Mesothelial cell of epicardium (in vitro differentiated cells): Measurements from ENCODE around the gene CCSER1. TPM values are rescaled to one million over a fixed set of nuclear protein-coding genes. Genes with fewer than 3 reads are reported as not detected.

Source experiments
- DNase-seq, 2 experiments: peaks; one replicate each; pipeline ENCODE4 v3.0.0; 2021; ENCODE audit warnings: low spot score in 2 of 2; ENCODE audit not compliant: unreplicated experiment in 2 of 2
- H3K27ac Mint-ChIP-seq: 2 replicates; pipeline ENCODE4 v1.8.0; 2021; ENCODE audit warnings: mixed read lengths
- H3K27me3 Mint-ChIP-seq: 2 replicates; pipeline ENCODE4 v1.8.0; 2021; ENCODE audit warnings: low read depth, mixed read lengths
- H3K36me3 Mint-ChIP-seq: 2 replicates; pipeline ENCODE4 v1.8.0; 2021; ENCODE audit warnings: mixed read lengths
- H3K4me1 Mint-ChIP-seq: 2 replicates; pipeline ENCODE4 v1.8.0; 2021; ENCODE audit warnings: mixed read lengths
- H3K4me3 Mint-ChIP-seq: 2 replicates; pipeline ENCODE4 v1.8.0; 2021; ENCODE audit warnings: mild to moderate bottlenecking, moderate library complexity, mixed read lengths
- H3K9me3 Mint-ChIP-seq: 2 replicates; pipeline ENCODE4 v1.8.0; 2021; ENCODE audit warnings: mixed read lengths
- CTCF ChIP-seq: fragments of 200-600 bp; sonication (generic); IDR thresholded peaks from one replicate; pipeline ENCODE4 v1.5.0; 2021; ENCODE audit warnings: antibody characterized with exemption; ENCODE audit not compliant: unreplicated experiment
- total RNA-seq: library from RNA; stranded (reverse); gene quantifications from 3 replicates; pipeline ENCODE4 v1.2.1, GENCODE V29; 2021

The CCSER1 gene
- total RNA-seq, 1 donor from 2014 or later = 7.2 TPM

GRCh38 chr4:90598741-90599140 is 471.5 kb downstream of the CCSER1 start:
- TF ChIP-seq CTCF = no peak
- H3K27ac Mint-ChIP-seq = no peak overlapping the region
- H3K4me1 Mint-ChIP-seq = peaks cover 11% of the 10 kb centered on the region
- DNase-seq = no peak
- peaks cover 1% of the 10 kb centered on the region for H3K36me3 Mint-ChIP-seq
- H3K4me3 Mint-ChIP-seq = no peak overlapping the region
- H3K9me3 Mint-ChIP-seq = peaks cover 17% of the 10 kb centered on the region
- no peaks in the 10 kb centered on the region for H3K27me3 Mint-ChIP-seq

DNA sequence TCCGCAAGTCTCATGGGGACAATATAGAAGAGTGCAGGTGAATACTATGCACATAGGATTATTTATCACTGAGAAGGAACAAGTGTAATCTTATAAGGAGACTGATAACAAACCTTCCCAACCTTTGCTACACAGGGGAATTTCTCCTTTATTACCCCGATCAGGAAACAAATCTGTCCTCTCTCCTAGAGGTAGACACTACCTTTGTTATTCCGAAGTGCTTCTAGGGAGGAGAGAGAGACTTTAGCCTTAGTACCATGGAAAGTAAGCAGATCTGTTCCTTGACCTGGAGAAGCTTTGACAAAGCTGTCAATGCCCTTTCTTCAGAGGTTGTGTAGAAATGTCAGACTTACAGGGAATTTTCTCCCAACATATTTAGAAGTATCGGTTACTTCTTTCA is 475.5 kb downstream of the CCSER1 start:
- DNase-seq = no peak
- Mint-ChIP-seq H3K27me3 (no peaks in the 10 kb centered on the region), H3K9me3 (peaks cover 17% of the 10 kb centered on the region), H3K27ac (no peak overlapping the region), H3K36me3 (peaks cover 1% of the 10 kb centered on the region), H3K4me3 (no peak overlapping the region), H3K4me1 (peaks cover 24% of the 10 kb centered on the region)
- no peak for TF ChIP-seq CTCF

DNA sequence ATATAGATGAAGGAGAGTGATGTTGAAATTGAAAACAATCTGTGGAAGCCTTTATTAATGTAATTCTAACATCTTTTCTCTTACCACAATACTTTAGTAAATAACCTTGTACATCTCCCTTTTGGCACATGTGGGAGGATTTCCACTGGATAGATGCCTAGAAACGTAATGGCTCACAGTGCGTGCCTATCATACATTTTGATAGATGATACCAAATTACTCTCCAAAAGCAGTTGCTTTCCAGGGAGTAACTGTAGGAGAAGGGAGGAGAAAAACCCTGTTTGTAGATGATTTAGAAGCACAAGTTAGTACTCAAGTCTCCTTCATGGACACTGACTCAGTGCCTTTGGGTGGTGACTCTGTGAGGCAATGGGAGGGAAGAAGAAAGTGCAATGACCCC is 476.3 kb downstream of the CCSER1 start:
- peaks cover 1% of the 10 kb centered on the region for H3K36me3 Mint-ChIP-seq
- no peak overlapping the region for H3K27ac Mint-ChIP-seq
- peaks cover 25% of the 10 kb centered on the region for H3K4me1 Mint-ChIP-seq
- no peak for DNase-seq
- no peaks in the 10 kb centered on the region for H3K27me3 Mint-ChIP-seq
- H3K9me3 Mint-ChIP-seq = peaks cover 14% of the 10 kb centered on the region
- TF ChIP-seq CTCF = no peak
- no peak overlapping the region for H3K4me3 Mint-ChIP-seq

- no peak overlapping the region for H3K27ac Mint-ChIP-seq
- no peaks in the 10 kb centered on the region for H3K27me3 Mint-ChIP-seq
- no peak for DNase-seq
- H3K9me3 Mint-ChIP-seq = no peaks in the 10 kb centered on the region
- no peak for TF ChIP-seq CTCF
- H3K4me3 Mint-ChIP-seq = no peak overlapping the region
- H3K4me1 Mint-ChIP-seq = peaks cover 24% of the 10 kb centered on the region
- H3K36me3 Mint-ChIP-seq = no peaks in the 10 kb centered on the region
These were observed 479.6 kb downstream of the CCSER1 start for GRCh38 chr4:90606781-90607180.

- H3K4me3 Mint-ChIP-seq = no peak overlapping the region
- no peak for DNase-seq
- no peaks in the 10 kb centered on the region for H3K27me3 Mint-ChIP-seq
These were observed 487.2 kb downstream of the CCSER1 start for GRCh38 chr4:90614371-90614770.

More at GRCh38 chr4:90614371-90614770, 487.2 kb downstream of the CCSER1 start:
- H3K36me3 Mint-ChIP-seq = no peaks in the 10 kb centered on the region
- H3K4me1 Mint-ChIP-seq = peaks cover 19% of the 10 kb centered on the region
- no peak overlapping the region for H3K27ac Mint-ChIP-seq
- no peak for TF ChIP-seq CTCF
- H3K9me3 Mint-ChIP-seq = peaks cover 16% of the 10 kb centered on the region
